Caco-2 (cell line): ENCODE data around the gene CRHR1. TPM values are rescaled to one million over a fixed set of nuclear protein-coding genes. Genes with fewer than 3 reads are reported as not detected.
A peak's percentile ranks its signal among the peaks of the same experiment; 100 is the strongest.

Experiments used
- BruUV-seq: library from RNA; stranded (reverse); fragments of 400-500 nt; replicated peaks from 2 replicates; lab custom pipeline; 2021; lab: Mats Ljungman, UMichigan
- CTCF ChIA-PET: fragments of 300-600 bp; sonication (Branson Sonifier 250); formaldehyde crosslinking; loops from one replicate; lab custom pipeline; 2022; ENCODE audit warnings: antibody characterized with exemption; lab: Charles Lee
- POLR2A ChIA-PET: fragments of 300-600 bp; sonication (Branson Sonifier 250); formaldehyde crosslinking; loops from one replicate; lab custom pipeline; 2022; ENCODE audit warnings: antibody characterized with exemption; lab: Charles Lee
- DNase-seq, 2 experiments: peaks; one replicate each; pipeline versions ENCODE4 v3.0.0 to v3.0.0-alpha.2; 2020 to 2022
- H3K27me3 ChIP-seq: replicated peaks from 2 replicates; pipeline ENCODE4 v1.6.0; 2011; ENCODE audit warnings: low read length; ENCODE audit not compliant: control insufficient read depth, insufficient read depth
- H3K36me3 ChIP-seq: 2 replicates; pipeline ENCODE4 v1.5.1; 2011; ENCODE audit warnings: low read length; ENCODE audit not compliant: control insufficient read depth, insufficient read depth
- H3K4me1 ChIP-seq: fragments of 250-450 bp; sonication (Bioruptor Pico); 2 replicates; pipeline ENCODE4 v1.5.1; 2020; ENCODE audit warnings: mild to moderate bottlenecking
- H3K4me3 ChIP-seq: 2 replicates; pipeline ENCODE4 v1.5.1; 2011; ENCODE audit warnings: low read depth, mild to moderate bottlenecking, control low read depth, low read length
- H3K9me3 ChIP-seq: fragments of 250-450 bp; sonication (Bioruptor Pico); 2 replicates; pipeline ENCODE4 v1.5.1; 2020; ENCODE audit warnings: mild to moderate bottlenecking, moderate library complexity
- H3K27ac Mint-ChIP-seq: one replicate; pipeline ENCODE4 v1.8.0; 2022; ENCODE audit warnings: mixed read lengths; ENCODE audit not compliant: unreplicated experiment
- H3K27me3 Mint-ChIP-seq: one replicate; pipeline ENCODE4 v1.8.0; 2022; ENCODE audit warnings: mixed read lengths; ENCODE audit not compliant: insufficient read depth, unreplicated experiment
- H3K36me3 Mint-ChIP-seq: one replicate; pipeline ENCODE4 v1.8.0; 2022; ENCODE audit warnings: mild to moderate bottlenecking, mixed read lengths; ENCODE audit not compliant: insufficient read depth, unreplicated experiment
- H3K4me1 Mint-ChIP-seq: one replicate; pipeline ENCODE4 v1.8.0; 2022; ENCODE audit warnings: low read depth, mixed read lengths; ENCODE audit not compliant: unreplicated experiment
- H3K4me3 Mint-ChIP-seq: one replicate; pipeline ENCODE4 v1.8.0; 2022; ENCODE audit warnings: mild to moderate bottlenecking, moderate library complexity, mixed read lengths; ENCODE audit not compliant: unreplicated experiment
- H3K9me3 Mint-ChIP-seq: one replicate; pipeline ENCODE4 v1.8.0; 2022; ENCODE audit warnings: mixed read lengths; ENCODE audit not compliant: unreplicated experiment
- intact Hi-C: fragments of 100-400 bp; cut with micrococcal nuclease; formaldehyde crosslinking; loops from one replicate; pipeline ENCODE4 v1.10.0; 2022; ENCODE audit not compliant: unreplicated experiment
- total RNA-seq: library from RNA; stranded (reverse); gene quantifications from 2 replicates; pipeline ENCODE4 v1.2.3, GENCODE V29; 2022
- TF ChIP-seq, protein P1 (sequence below), 2 experiments: fragments of 200-600 bp in 1 of 2; IDR thresholded peaks; 1 replicate in 1 of 2; 2 replicates in 1 of 2; pipeline versions ENCODE4 v1.5.1 to v1.8.0; 2011 to 2022; ENCODE audit warnings: antibody characterized with exemption in 1 of 2, control low read depth in 1 of 2, inconsistent platforms in 1 of 2, low read depth in 1 of 2, low read length in 1 of 2, mild to moderate bottlenecking in 1 of 2, moderate library complexity in 1 of 2; ENCODE audit not compliant: insufficient read depth in 1 of 2, severe bottlenecking in 1 of 2, unreplicated experiment in 1 of 2

Gene CRHR1
- total RNA-seq, 1 experiment from 2014 or later = not detected

- H3K36me3 Mint-ChIP-seq = peaks cover 3% of the 10 kb centered on the region
- Histone ChIP-seq H3K36me3 (no peaks in the 10 kb centered on the region), H3K9me3 (no peaks in the 10 kb centered on the region), H3K27me3 (no peaks in the 10 kb centered on the region; the same call in 1 of the 2 replicates), H3K4me1 (no peaks in the 10 kb centered on the region), H3K4me3 (no peak overlapping the region)
- CTCF ChIA-PET = interaction anchor here (1.3 to 2.8 kb wide), 3 partner anchors 16 to 211 kb away, joined by 4 to 14 read pairs (median 6); no protein-coding TSS in a partner anchor
- H3K27ac Mint-ChIP-seq = no peak overlapping the region
- no peaks in the 10 kb centered on the region for H3K9me3 Mint-ChIP-seq
- no peak for DNase-seq
- no TSS peak for BruUV-seq
- POLR2A ChIA-PET = no interaction called here
- no peaks in the 10 kb centered on the region for H3K4me1 Mint-ChIP-seq
- peaks cover 20% of the 10 kb centered on the region for H3K27me3 Mint-ChIP-seq
- intact Hi-C loops = loop anchor here (5.0 kb wide), 1 partner anchor 129 kb away; no protein-coding TSS in a partner anchor
- no peak overlapping the region for H3K4me3 Mint-ChIP-seq
- TF ChIP-seq, protein P1, sequence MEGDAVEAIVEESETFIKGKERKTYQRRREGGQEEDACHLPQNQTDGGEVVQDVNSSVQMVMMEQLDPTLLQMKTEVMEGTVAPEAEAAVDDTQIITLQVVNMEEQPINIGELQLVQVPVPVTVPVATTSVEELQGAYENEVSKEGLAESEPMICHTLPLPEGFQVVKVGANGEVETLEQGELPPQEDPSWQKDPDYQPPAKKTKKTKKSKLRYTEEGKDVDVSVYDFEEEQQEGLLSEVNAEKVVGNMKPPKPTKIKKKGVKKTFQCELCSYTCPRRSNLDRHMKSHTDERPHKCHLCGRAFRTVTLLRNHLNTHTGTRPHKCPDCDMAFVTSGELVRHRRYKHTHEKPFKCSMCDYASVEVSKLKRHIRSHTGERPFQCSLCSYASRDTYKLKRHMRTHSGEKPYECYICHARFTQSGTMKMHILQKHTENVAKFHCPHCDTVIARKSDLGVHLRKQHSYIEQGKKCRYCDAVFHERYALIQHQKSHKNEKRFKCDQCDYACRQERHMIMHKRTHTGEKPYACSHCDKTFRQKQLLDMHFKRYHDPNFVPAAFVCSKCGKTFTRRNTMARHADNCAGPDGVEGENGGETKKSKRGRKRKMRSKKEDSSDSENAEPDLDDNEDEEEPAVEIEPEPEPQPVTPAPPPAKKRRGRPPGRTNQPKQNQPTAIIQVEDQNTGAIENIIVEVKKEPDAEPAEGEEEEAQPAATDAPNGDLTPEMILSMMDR (IDR thresholded peaks at IDR 0.05; ENCODE audit: insufficient read depth in 1 of 2, low read depth in 1 of 2, low read length in 1 of 2, severe bottlenecking in 1 of 2, unreplicated experiment in 1 of 2) = no peak
These were observed 66.9 kb downstream of the CRHR1 start for GRCh38 chr17:45851022-45851421.

DNA sequence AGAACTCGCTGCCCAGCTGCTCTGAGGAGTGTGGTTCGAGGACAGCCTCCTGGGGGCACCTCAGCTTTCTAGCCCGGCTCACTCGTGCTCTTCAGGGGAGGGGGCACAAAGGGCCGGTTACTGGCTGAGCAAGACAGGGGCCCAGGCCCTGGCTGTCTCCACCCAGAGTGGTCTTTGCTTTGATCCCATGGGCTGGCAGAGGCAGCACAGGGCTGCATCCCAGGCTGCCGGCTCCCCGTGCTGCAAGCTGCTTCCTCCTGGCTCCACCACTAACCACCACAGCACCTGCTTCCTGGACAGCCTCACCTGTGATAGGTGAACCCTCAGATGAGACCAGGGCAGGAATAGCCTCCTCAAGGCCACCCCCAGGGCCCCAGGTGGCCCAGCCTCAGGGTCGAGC is 67.3 kb downstream of the CRHR1 start:
- Mint-ChIP-seq H3K4me3 (no peak overlapping the region), H3K27ac (no peak overlapping the region), H3K36me3 (peaks cover 5% of the 10 kb centered on the region), H3K9me3 (no peaks in the 10 kb centered on the region), H3K4me1 (no peaks in the 10 kb centered on the region), H3K27me3 (peaks cover 17% of the 10 kb centered on the region)
- BruUV-seq = no TSS peak
- TF ChIP-seq, protein P1 (IDR thresholded peaks at IDR 0.05; ENCODE audit: insufficient read depth in 1 of 2, low read depth in 1 of 2, low read length in 1 of 2, severe bottlenecking in 1 of 2, unreplicated experiment in 1 of 2) = no peak
- no peak overlapping the region for H3K4me3 ChIP-seq
- no peaks in the 10 kb centered on the region; the same call in 1 of the 2 replicates for H3K27me3 ChIP-seq
- H3K4me1 ChIP-seq = no peaks in the 10 kb centered on the region
- POLR2A ChIA-PET = no interaction called here
- no peaks in the 10 kb centered on the region for H3K9me3 ChIP-seq
- no peaks in the 10 kb centered on the region for H3K36me3 ChIP-seq
- intact Hi-C loops = loop anchor here (5.0 kb wide), 1 partner anchor 129 kb away; no protein-coding TSS in a partner anchor
- CTCF ChIA-PET = interaction anchor here (1.3 to 2.8 kb wide), 3 partner anchors 17 to 211 kb away, joined by 4 to 14 read pairs (median 6); no protein-coding TSS in a partner anchor
- DNase-seq = peak in 1 of 2 experiments; percentile 35

DNA sequence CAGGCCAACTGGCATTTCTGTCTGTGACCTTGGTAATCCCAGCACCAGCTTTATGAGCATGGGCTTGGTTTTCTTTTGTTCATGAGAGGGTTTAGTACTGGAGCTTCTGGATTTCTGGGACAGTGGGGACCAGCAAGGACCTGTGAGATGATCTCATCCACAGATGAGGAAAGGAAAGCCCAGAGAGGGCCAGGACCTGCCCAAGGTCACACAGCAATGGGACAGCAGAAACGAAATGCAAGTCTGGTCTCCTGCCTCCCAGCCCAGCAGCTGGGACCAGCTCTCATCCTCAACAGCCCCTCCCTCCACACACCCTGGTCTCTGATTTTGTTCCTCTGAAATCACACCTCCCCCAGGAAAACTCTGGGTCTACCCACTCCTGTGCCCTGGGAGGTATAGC is 67.8 kb downstream of the CRHR1 start:
- intact Hi-C loops = loop anchor here (1.0 to 5.0 kb wide), 2 partner anchors 130 to 212 kb away; no protein-coding TSS in a partner anchor
- no peak overlapping the region for H3K27ac Mint-ChIP-seq
- TF ChIP-seq, protein P1 (IDR thresholded peaks at IDR 0.05; ENCODE audit: insufficient read depth in 1 of 2, low read depth in 1 of 2, low read length in 1 of 2, severe bottlenecking in 1 of 2, unreplicated experiment in 1 of 2) = no peak
- no peaks in the 10 kb centered on the region for H3K9me3 ChIP-seq
- no TSS peak for BruUV-seq
- H3K4me1 Mint-ChIP-seq = no peaks in the 10 kb centered on the region
- H3K4me3 Mint-ChIP-seq = no peak overlapping the region
- H3K27me3 Mint-ChIP-seq = peaks cover 17% of the 10 kb centered on the region
- POLR2A ChIA-PET = no interaction called here
- H3K4me3 ChIP-seq = no peak overlapping the region
- no peaks in the 10 kb centered on the region for H3K4me1 ChIP-seq
- H3K36me3 ChIP-seq = no peaks in the 10 kb centered on the region
- H3K27me3 ChIP-seq = no peaks in the 10 kb centered on the region; the same call in 1 of the 2 replicates
- H3K36me3 Mint-ChIP-seq = peaks cover 5% of the 10 kb centered on the region
- H3K9me3 Mint-ChIP-seq = no peaks in the 10 kb centered on the region
- no peak for DNase-seq
- CTCF ChIA-PET = interaction anchor here (0.8 to 2.8 kb wide), 4 partner anchors 17 to 216 kb away, joined by 4 to 14 read pairs (median 5); no protein-coding TSS in a partner anchor
